NCI-H2227 (cell line): Measurements from ENCODE around the gene TMEM87A.
"Not testable (repeated sequence)": the region's sequence is repeated elsewhere in the genome, so short reads cannot be mapped to it uniquely, and the experiment has no call there.

ENCODE experiments used
- DNase-seq: peaks from one replicate; lab custom pipeline; 2025; ENCODE audit not compliant: unreplicated experiment; lab: John Stamatoyannopoulos, UW

Gene TMEM87A

GRCh38 chr15:42273900-42274701 lies 868 bp upstream of the TMEM87A start:
- peak; percentile 24 for DNase-seq

DNA sequence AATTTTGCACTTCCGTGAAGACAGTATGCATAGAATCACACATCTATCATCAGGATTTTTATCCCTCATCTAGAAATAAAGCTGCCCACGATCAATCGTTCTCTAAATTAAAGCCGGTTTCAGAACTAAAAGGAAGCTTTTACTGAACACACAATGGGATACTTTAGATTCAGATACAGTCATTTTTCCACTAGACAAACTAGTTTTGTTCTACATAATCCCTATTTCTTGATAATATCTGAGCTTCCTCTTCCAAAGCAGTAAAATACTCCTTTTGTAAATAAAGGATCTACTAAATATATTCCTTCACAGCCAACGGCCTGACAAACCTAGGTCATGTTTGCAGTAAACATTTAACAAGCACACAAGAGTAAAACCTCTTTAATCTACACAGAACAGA lies 2.2 kb downstream of the TMEM87A start:
- DNase-seq, result no peak

DNA sequence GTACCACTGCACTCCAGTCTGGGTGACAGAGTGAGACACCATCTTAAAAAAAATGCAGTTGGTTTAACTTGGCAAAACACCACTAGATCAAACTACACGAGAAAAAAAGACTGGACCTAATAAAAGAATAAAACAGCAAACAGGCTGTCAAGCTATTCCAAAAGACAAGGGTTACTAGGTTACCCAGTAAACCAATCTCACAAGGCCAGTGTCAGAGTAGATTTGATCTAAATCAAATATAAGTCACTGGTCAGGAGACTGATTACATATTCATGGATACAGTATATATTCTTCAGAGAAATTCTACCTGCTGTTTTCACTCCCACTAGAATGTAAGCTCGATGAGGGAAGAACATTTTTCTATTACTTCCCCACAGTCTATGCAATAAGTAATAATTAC lies 2.7 kb downstream of the TMEM87A start:
- no peak for DNase-seq

DNA sequence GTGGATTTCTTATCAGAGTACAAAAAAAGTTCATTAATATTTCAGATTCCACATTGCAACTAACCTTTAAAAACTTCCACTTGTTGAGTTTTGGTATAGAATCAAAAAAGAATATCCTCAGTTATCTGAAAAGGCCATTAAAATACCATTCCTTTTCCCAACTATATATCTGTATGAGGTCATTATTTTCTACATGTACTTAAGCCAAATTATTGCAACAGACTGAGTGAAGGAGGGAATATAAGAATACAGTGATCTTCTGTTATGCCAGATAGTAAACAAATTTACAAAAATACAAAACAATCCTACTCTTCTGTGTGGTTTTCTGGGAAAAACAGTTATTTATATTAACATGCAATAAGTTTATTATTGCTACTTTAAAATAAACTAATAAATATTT lies 5.9 kb downstream of the TMEM87A start:
- no peak for DNase-seq

DNA sequence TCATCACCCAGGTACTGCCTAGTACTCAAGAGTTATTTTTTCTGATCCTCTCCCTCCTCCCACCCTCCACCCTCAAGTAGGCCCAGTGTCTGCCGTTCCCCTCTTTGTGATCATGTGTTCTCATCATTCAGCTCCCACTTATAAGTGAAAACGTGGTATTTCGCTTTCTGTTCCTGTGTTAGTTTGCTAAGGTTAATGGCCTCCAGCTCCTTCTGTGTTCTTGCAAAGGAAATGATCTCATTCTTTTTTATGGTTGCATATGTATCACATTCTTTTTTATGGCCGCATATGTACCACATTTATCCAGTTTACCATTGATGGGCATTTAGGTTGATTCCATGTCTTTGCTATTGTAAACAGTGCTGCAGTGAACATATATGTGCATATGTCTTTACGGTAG lies 8.4 kb downstream of the TMEM87A start:
- DNase-seq, result no peak

- no peak for DNase-seq
Observed at GRCh38 chr15:42253300-42253699, 19.9 kb downstream of the TMEM87A start.

DNA sequence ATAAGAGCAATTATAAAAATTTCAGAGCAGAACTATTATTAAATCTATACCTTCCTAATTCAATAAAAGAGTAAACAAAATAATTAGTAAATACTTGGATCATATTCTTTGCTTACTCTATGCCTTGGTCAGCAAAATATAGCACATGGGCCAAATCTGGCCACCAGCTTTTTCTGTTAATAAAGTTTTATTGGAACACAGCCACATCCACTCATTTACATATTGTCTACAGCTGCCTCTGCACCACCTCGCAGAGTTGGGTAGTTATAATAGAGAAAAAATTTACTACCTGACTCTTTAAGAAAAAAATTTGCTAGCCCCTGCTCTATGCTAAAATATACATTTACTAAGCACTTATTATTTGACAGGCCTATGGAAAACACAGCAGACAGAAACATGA lies 32.4 kb downstream of the TMEM87A start:
- DNase-seq, result no peak

DNA sequence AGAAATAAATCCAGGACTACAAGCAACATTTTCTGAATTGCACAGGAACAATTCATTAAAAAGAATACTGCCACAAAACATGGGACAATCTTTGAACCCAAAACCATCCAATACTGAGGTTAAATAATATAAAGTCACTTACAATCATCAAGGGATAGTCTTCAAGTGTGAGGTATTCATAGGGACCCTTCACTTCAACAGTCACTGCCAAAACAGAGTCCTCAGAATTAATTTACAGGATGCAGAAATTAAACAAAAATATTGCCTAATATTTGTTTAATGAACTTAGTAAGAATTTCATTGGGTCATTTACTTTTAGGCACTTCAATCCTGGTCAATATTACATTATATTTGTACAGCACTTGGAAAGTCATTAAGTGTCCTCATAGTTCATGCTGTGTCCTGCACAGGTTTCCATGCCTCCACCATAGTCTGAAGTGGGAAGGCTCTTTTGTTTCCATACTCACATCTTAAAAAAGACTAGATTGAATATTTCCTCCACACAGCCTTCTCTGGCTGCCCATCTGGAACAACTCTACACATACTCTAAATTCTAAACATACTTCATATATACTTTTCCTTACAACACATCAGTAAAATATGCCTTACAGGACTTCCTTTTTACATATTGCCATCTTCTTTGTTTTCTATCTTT lies 33.6 kb downstream of the TMEM87A start:
- DNase-seq, result no peak

- DNase-seq, result no peak
Observed at GRCh38 chr15:42233107-42233506, 40.1 kb downstream of the TMEM87A start.

DNA sequence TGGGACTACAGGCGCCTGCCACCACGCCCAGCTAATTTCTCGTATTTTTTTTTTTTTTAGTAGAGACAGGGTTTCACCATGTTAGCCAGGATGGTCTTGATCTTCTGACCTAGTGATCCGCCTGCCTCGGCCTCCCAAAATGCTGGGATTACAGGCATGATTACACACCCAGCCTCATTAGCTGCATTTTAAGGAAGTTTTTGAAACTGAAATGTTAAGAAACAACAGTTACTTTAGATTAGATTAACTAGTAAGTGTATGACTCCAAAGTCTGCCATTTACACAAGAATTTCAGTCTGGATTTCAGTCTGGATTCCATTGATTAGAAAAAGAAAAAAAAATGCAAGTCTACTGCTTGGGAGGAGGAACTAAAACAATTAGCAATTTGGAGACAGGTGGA lies 40.6 kb downstream of the TMEM87A start:
- DNase-seq, result no peak

GRCh38 chr15:42231088-42231487 lies 42.1 kb downstream of the TMEM87A start:
- DNase-seq, result no peak

GRCh38 chr15:42228981-42229380 lies 44.3 kb downstream of the TMEM87A start:
- DNase-seq, result not testable (repeated sequence)

DNA sequence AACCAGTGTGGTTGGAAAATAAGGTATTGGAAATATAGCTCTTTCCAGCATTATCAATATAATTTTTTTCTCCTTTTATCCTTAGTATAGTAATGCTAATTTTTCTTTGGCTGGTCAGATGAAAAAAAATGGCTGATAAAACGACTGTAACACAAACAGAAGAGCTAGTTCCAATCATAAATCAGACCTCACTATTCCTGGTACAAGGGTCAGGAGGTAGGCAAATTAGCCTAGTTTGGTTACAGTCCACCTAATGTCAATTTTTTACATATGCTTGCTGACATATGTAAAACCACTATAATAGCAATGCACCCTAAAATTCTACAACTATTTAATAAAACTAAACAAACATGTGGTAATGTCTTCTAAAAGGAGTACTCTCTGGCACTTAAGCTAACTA lies 45.2 kb downstream of the TMEM87A start:
- no peak for DNase-seq

DNA sequence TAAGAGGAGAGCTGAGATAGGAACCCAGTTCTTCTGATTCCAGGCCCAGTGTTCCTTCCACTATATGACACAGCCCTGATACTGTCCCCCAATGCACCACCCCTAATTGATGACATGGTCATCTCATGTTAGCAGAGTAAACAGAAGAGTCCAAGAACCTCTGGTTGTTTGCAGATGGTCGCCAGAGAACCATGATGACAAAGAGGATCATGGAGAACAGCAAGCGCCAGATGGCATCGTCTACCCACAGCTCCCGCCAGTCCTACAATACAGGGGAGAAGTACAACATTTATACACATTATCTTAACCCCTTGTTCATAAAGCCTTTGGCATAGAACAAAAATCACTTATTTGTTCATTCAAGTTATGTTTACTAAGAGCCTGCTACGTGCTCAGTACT lies 46.6 kb downstream of the TMEM87A start:
- no peak for DNase-seq

- DNase-seq, result no peak
Observed at GRCh38 chr15:42220216-42220615, 53.0 kb downstream of the TMEM87A start.

- DNase-seq, result no peak
Observed at GRCh38 chr15:42218953-42219592, 54.2 kb downstream of the TMEM87A start.

DNA sequence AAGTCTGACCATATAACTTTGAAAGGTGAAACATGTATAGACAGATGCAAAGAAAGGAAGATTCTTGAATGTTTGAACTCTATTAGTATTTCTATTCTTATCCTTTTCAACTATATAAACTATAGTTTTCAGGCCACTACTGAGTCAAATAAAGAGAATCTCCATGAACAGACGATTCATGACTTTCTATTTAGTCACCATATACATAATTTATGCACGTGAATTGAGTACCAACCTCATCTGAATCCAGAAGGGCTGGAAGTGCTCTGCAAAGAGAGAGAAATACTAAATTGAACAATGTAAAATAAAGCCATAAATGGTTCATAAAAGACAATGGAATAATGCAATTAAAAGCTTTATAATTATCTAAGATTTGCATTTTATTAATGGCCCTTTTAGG lies 55.7 kb downstream of the TMEM87A start:
- no peak for DNase-seq

DNA sequence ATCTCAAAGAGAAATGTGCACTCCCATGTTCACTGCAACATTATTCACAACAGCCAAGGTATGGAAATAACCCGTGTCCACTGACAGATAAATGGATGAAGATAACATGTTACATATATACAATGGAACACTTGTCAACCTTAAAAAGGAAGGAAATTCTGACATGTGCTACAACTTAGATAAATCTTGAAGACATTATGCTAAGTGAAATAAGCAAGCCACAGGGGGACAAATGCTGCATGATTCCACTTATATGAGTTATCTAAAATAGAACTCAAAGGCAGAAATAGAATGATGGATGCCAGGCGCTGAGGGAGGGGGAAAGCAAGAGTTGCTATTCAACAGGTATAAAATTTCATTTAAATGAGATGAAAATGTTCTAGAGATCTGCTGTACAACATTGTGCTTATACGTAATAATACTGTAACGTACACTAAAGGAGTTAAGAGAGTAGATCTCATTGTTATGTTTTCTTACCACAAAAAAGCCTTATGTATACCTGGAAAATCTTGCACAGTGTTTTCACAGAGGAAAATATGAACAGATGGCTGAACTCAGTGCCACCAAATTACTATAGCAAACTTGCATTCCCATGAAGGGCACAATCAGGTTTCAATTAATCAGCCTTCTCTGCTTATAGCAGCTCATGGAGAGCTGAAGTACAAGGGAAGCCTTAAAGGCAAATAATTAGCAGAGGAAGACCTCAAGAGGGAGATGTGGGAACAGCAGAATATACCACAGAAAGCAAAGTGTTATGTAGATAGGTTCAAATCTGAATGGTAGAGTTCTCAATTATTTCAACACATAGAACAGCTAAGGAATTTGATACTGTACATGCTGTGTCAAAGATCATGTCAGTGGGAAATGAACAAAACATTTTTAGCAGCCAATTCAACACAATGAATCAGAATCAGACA lies 57.1 kb downstream of the TMEM87A start:
- DNase-seq, result no peak

DNA sequence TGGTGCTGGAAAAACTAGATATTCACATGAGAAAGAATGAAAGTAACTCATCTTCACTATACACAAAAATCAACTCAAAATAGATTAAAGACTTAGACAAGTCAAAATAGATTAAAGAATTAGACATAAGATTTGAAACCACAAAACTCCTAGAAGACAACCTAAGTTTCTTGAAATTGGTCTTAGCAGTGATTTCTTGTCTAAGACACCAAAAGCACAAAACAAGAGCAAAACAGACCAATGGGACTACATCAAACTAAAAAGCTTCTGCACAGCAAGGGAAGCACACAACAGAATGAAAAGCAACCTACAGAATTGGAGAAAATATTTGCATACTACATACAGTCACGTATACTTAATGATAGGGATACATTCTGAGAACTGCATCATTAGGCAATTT lies 58.6 kb downstream of the TMEM87A start:
- DNase-seq, result no peak

GRCh38 chr15:42213511-42213910 lies 59.7 kb downstream of the TMEM87A start:
- no peak for DNase-seq

GRCh38 chr15:42210696-42211095 lies 62.5 kb downstream of the TMEM87A start:
- no peak for DNase-seq
